Choroid plexus epithelial cell (primary cell): Measurements from ENCODE around the gene KLRG1.

Experiments
- DNase-seq: peaks from one replicate; pipeline ENCODE4 v3.0.0-alpha.2; 2010; ENCODE audit warnings: low read depth
- H3K4me3 ChIP-seq: 2 replicates; pipeline ENCODE4 v1.5.1; 2011; ENCODE audit warnings: low read depth, mild to moderate bottlenecking, control low read depth, low read length, moderate library complexity
- CTCF ChIP-seq: conservative IDR thresholded peaks from 2 replicates; pipeline ENCODE4 v1.5.1; 2011; ENCODE audit warnings: low read depth, mild to moderate bottlenecking, control low read depth, inconsistent platforms, low read length, moderate library complexity

The KLRG1 gene

GRCh38 chr12:8980137-8980536 is 9.2 kb upstream of the KLRG1 start:
- DNase-seq: no peak
- H3K4me3 ChIP-seq: no peak overlapping the region
- TF ChIP-seq CTCF: no peak

GRCh38 chr12:8985213-8985754 is 4.1 kb upstream of the KLRG1 start:
- no peak for DNase-seq
- TF ChIP-seq CTCF: no peak

GRCh38 chr12:8987163-8987562 is 2.2 kb upstream of the KLRG1 start:
- H3K4me3 ChIP-seq: no peak overlapping the region
- DNase-seq: no peak
- no peak for TF ChIP-seq CTCF

More at GRCh38 chr12:8985213-8985754, 4.1 kb upstream of the KLRG1 start:
- H3K4me3 ChIP-seq: no peak overlapping the region

- H3K4me3 ChIP-seq: no peak overlapping the region
- no peak for TF ChIP-seq CTCF
- no peak for DNase-seq
Observed at GRCh38 chr12:8987685-8988084, 1.7 kb upstream of the KLRG1 start.

GRCh38 chr12:8991371-8992345 is 2.3 kb downstream of the KLRG1 start:
- DNase-seq: no peak
- no peak for TF ChIP-seq CTCF
- H3K4me3 ChIP-seq: no peak overlapping the region

GRCh38 chr12:8993827-8994226 is 4.5 kb downstream of the KLRG1 start:
- no peak for DNase-seq
- no peak overlapping the region for H3K4me3 ChIP-seq
- TF ChIP-seq CTCF: no peak
